Vagina (tissue), 2 donors: ENCODE measurements around the gene TRIM41. TPM values are rescaled to one million over a fixed set of nuclear protein-coding genes. Genes with fewer than 3 reads are reported as not detected.
A peak's percentile ranks its signal among the peaks of the same experiment; 100 is the strongest.
"Not testable (repeated sequence)": the region's sequence is repeated elsewhere in the genome, so short reads cannot be mapped to it uniquely, and the experiment has no call there.

Experiments
- DNase-seq, 2 donors: peaks; one replicate each; pipeline ENCODE4 v3.0.0-alpha.2; 2017; ENCODE audit errors: extremely low spot score in 2 of 2
- H3K27ac ChIP-seq: fragments of 200-600 bp; sonication (generic); one replicate; pipeline ENCODE4 v1.5.1; 2019
- H3K27me3 ChIP-seq: fragments of 200-600 bp; sonication (generic); one replicate; pipeline ENCODE4 v1.5.1; 2019
- H3K36me3 ChIP-seq, 2 donors: fragments of 200-600 bp; sonication (generic); one replicate each; pipeline ENCODE4 v1.5.1; 2017 to 2019
- H3K4me1 ChIP-seq: fragments of 200-600 bp; sonication (generic); one replicate; pipeline ENCODE4 v1.5.1; 2019
- H3K4me3 ChIP-seq, 2 donors: fragments of 200-600 bp; sonication (generic); 1 replicate in 1 of 2; 2 replicates in 1 of 2; pipeline ENCODE4 v1.5.1; 2016 to 2019
- H3K9me3 ChIP-seq: fragments of 200-600 bp; sonication (generic); one replicate; pipeline ENCODE4 v1.5.1; 2019
- CTCF ChIP-seq, 3 experiments: fragments of 450-650 bp in 2 of 3; fragments of 200-600 bp in 1 of 3; sonication (generic) in 1 of 3; IDR thresholded peaks; one replicate each; pipeline ENCODE4 v1.5.1; 2017 to 2019; ENCODE audit warnings: antibody characterized with exemption in 3 of 3, mild to moderate bottlenecking in 2 of 3, moderate library complexity in 2 of 3
- POLR2A ChIP-seq, 2 donors: fragments of 450-650 bp; IDR thresholded peaks; one replicate each; pipeline ENCODE4 v1.6.1; 2017; ENCODE audit warnings: antibody characterized with exemption in 2 of 2, mild to moderate bottlenecking in 2 of 2, moderate library complexity in 2 of 2
- POLR2AphosphoS5 ChIP-seq, 2 donors: sonication (generic); formaldehyde crosslinking; IDR thresholded peaks; one replicate each; pipeline ENCODE4 v1.9.0; 2017; ENCODE audit warnings: antibody characterized with exemption in 2 of 2, mild to moderate bottlenecking in 2 of 2, low read depth in 1 of 2; ENCODE audit not compliant: insufficient read depth in 1 of 2
- intact Hi-C: fragments of 100-400 bp; cut with DNase I; formaldehyde crosslinking; loops from one replicate; pipeline ENCODE4 v1.15.1; 2023
- total RNA-seq: library from RNA; depleted of rRNA; stranded (reverse); fragments of >200 nt; gene quantifications from one replicate; pipeline ENCODE4 v1.2.3, GENCODE V29; 2016

TRIM41 gene
- total RNA-seq, 1 donor from 2014 or later = 7.9 TPM

GRCh38 chr5:181265092-181265671, 42.1 kb downstream of the TRIM41 start:
- TF ChIP-seq POLR2A (IDR thresholded peaks at IDR 0.05) (no peak), CTCF (IDR thresholded peaks at IDR 0.05) (no peak), POLR2AphosphoS5 (IDR thresholded peaks at IDR 0.05; ENCODE audit: insufficient read depth in 1 of 2, low read depth in 1 of 2) (no peak)
- Histone ChIP-seq H3K4me1 (peaks cover 15% of the 10 kb centered on the region), H3K4me3 (no peak overlapping the region), H3K27ac (no peak overlapping the region), H3K9me3 (no peaks in the 10 kb centered on the region), H3K27me3 (no peaks in the 10 kb centered on the region), H3K36me3 (peaks cover 0 to 7% of the 10 kb centered on the region in 2 donors)
- peak in 1 of 2 donors; percentile 79 for DNase-seq
- intact Hi-C loops = no loop called here

- H3K27ac ChIP-seq, H3K36me3 ChIP-seq, H3K4me3 ChIP-seq, H3K9me3 ChIP-seq, intact Hi-C loops, H3K4me1 ChIP-seq, H3K27me3 ChIP-seq: not testable (repeated sequence)
- peak in 1 of 2 donors; percentile 13 for DNase-seq
Observed at GRCh38 chr5:181267291-181267904, 44.3 kb downstream of the TRIM41 start.

- H3K36me3 ChIP-seq, H3K27ac ChIP-seq, H3K4me1 ChIP-seq, H3K4me3 ChIP-seq, H3K9me3 ChIP-seq, H3K27me3 ChIP-seq, intact Hi-C loops: not testable (repeated sequence)
- peak in 1 of 2 donors; percentile 27 for DNase-seq
Observed at GRCh38 chr5:181267907-181268306, 44.8 kb downstream of the TRIM41 start.

- Histone ChIP-seq H3K4me3 (no peak overlapping the region), H3K27me3 (no peaks in the 10 kb centered on the region), H3K4me1 (no peaks in the 10 kb centered on the region), H3K36me3 (no peaks in the 10 kb centered on the region), H3K27ac (no peak overlapping the region), H3K9me3 (no peaks in the 10 kb centered on the region)
- intact Hi-C loops = no loop called here
- no peak for TF ChIP-seq CTCF (IDR thresholded peaks at IDR 0.05)
- TF ChIP-seq POLR2AphosphoS5 (IDR thresholded peaks at IDR 0.05; ENCODE audit: insufficient read depth in 1 of 2, low read depth in 1 of 2) = no peak
- TF ChIP-seq POLR2A (IDR thresholded peaks at IDR 0.05) = no peak
- peak in 1 of 2 donors; percentile 34 for DNase-seq
Observed at GRCh38 chr5:181271081-181271480, 48.0 kb downstream of the TRIM41 start.

GRCh38 chr5:181273433-181273744, 50.3 kb downstream of the TRIM41 start:
- intact Hi-C loops, H3K9me3 ChIP-seq, H3K36me3 ChIP-seq, H3K27ac ChIP-seq, H3K4me3 ChIP-seq, H3K4me1 ChIP-seq, H3K27me3 ChIP-seq: not testable (repeated sequence)
- peak in 1 of 2 donors; percentile 6 for DNase-seq

GRCh38 chr5:181280251-181280762, 57.2 kb downstream of the TRIM41 start:
- TF ChIP-seq POLR2A (IDR thresholded peaks at IDR 0.05) (no peak), POLR2AphosphoS5 (IDR thresholded peaks at IDR 0.05; ENCODE audit: insufficient read depth in 1 of 2, low read depth in 1 of 2) (no peak)
- H3K4me1 ChIP-seq = no peaks in the 10 kb centered on the region
- no peaks in the 10 kb centered on the region for H3K27me3 ChIP-seq
- H3K4me3 ChIP-seq = no peak overlapping the region
- DNase-seq = peak in 1 of 2 donors; percentile 22
- no peak overlapping the region for H3K27ac ChIP-seq
- intact Hi-C loops = no loop called here
- no peaks in the 10 kb centered on the region for H3K36me3 ChIP-seq
- no peaks in the 10 kb centered on the region for H3K9me3 ChIP-seq
